Mammary epithelial cell (primary cell): Measurements from ENCODE around the gene ABCC4.

ENCODE experiments used
- CTCF ChIP-seq, 2 donors: IDR thresholded peaks in 1 of 2; conservative IDR thresholded peaks in 1 of 2; 2 replicates each; pipeline ENCODE4 v1.5.1; 2011 to 2012; ENCODE audit warnings: inconsistent platforms in 2 of 2, low read length in 2 of 2, mild to moderate bottlenecking in 2 of 2, control low read depth in 1 of 2, low read depth in 1 of 2; ENCODE audit not compliant: insufficient read depth in 1 of 2; ENCODE audit errors: extremely low read depth in 1 of 2
- EZH2 ChIP-seq: IDR thresholded peaks from 2 replicates; pipeline ENCODE4 v1.6.1; 2012; ENCODE audit warnings: low read length, inconsistent platforms, borderline replicate concordance

GRCh38 chr13:95020298-95020987, 280.8 kb downstream of the ABCC4 start:
- TF ChIP-seq CTCF (conservative IDR thresholded peaks at IDR 0.05 in 1 of 2, IDR thresholded peaks at IDR 0.05 in 1 of 2; ENCODE audit: extremely low read depth in 1 of 2, insufficient read depth in 1 of 2, low read depth in 1 of 2, low read length in 2 of 2) (no peak), EZH2 (no peak)
